Type B pancreatic cell (in vitro differentiated cells): Measurements from ENCODE around the gene CD79B. TPM values are rescaled to one million over a fixed set of nuclear protein-coding genes. Genes with fewer than 3 reads are reported as not detected.
"Not testable (repeated sequence)": the region's sequence is repeated elsewhere in the genome, so short reads cannot be mapped to it uniquely, and the experiment has no call there.

ENCODE experiments used
- DNase-seq: peaks from one replicate; pipeline ENCODE4 v3.0.0; 2021; ENCODE audit warnings: mixed read lengths; ENCODE audit not compliant: unreplicated experiment; ENCODE audit errors: extremely low spot score
- H3K27ac Mint-ChIP-seq: 2 replicates; pipeline ENCODE4 v1.8.0; 2021; ENCODE audit warnings: mild to moderate bottlenecking, mixed read lengths
- H3K27me3 Mint-ChIP-seq: 2 replicates; pipeline ENCODE4 v1.8.0; 2021; ENCODE audit warnings: mixed read lengths
- H3K36me3 Mint-ChIP-seq: 2 replicates; pipeline ENCODE4 v1.8.0; 2021; ENCODE audit warnings: mixed read lengths
- H3K4me1 Mint-ChIP-seq: one replicate; pipeline ENCODE4 v1.8.0; 2021; ENCODE audit warnings: mixed read lengths; ENCODE audit not compliant: unreplicated experiment
- H3K4me3 Mint-ChIP-seq: 2 replicates; pipeline ENCODE4 v1.8.0; 2021; ENCODE audit warnings: mild to moderate bottlenecking, mixed read lengths
- H3K9me3 Mint-ChIP-seq: 2 replicates; pipeline ENCODE4 v1.8.0; 2021; ENCODE audit warnings: mixed read lengths
- CTCF ChIP-seq: fragments of 200-600 bp; sonication (generic); conservative IDR thresholded peaks from 2 replicates; pipeline ENCODE4 v1.5.0; 2021; ENCODE audit warnings: antibody characterized with exemption, mild to moderate bottlenecking
- total RNA-seq: library from RNA; stranded (reverse); gene quantifications from 2 replicates; pipeline ENCODE4 v1.2.1, GENCODE V29; 2021; ENCODE audit warnings: low replicate concordance

CD79B gene
- total RNA-seq, 1 donor from 2014 or later: not detected

DNA sequence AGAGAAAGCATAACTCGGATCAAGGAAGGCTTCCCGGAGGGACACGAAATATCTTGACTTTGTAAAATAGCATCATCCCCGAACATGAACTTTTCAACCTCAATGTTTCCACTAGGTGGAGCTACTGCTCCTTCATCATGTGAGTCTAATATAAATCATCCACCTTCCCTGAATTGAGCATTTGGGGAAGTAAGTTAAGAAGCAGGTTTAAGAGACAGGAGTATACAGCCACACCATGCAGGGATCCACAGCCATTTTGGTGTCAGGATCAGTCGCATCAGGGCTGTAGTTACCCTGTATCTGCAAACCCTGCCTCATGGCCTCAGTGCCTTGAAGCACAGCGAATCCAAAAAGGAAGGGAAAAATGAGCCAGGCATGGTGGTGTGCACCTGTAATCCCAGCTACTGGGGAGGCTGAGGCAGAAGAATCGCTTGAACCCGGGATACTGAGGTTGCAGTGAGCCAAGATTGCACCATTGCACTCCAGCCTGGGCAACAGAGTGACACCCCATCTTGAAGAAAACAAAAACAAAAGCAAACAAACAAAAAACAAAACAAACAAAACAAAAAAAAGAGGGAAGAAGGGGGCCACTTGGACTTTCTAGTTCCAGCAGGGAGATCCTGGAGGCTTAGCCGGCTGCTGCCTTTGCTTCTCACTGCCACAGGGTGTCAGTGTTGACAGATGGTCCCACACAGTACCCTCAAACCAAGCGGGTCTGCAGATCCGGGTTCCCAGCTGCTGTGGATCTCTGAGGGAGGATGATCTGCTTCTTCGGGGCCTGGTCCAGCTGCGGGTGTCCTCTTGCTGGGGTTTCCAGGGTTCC lies 42.9 kb downstream of the CD79B start:
- not testable (repeated sequence) for H3K9me3 Mint-ChIP-seq, H3K36me3 Mint-ChIP-seq, DNase-seq, H3K27ac Mint-ChIP-seq, H3K4me1 Mint-ChIP-seq, H3K4me3 Mint-ChIP-seq
- peak; percentile 68 for TF ChIP-seq CTCF
- H3K27me3 Mint-ChIP-seq: peaks cover 27% of the 10 kb centered on the region

- H3K36me3 Mint-ChIP-seq, H3K4me1 Mint-ChIP-seq, H3K27ac Mint-ChIP-seq, H3K9me3 Mint-ChIP-seq, H3K4me3 Mint-ChIP-seq, DNase-seq: not testable (repeated sequence)
- H3K27me3 Mint-ChIP-seq: peaks cover 15% of the 10 kb centered on the region
Observed at GRCh38 chr17:63885119-63885518, 47.0 kb downstream of the CD79B start.

DNA sequence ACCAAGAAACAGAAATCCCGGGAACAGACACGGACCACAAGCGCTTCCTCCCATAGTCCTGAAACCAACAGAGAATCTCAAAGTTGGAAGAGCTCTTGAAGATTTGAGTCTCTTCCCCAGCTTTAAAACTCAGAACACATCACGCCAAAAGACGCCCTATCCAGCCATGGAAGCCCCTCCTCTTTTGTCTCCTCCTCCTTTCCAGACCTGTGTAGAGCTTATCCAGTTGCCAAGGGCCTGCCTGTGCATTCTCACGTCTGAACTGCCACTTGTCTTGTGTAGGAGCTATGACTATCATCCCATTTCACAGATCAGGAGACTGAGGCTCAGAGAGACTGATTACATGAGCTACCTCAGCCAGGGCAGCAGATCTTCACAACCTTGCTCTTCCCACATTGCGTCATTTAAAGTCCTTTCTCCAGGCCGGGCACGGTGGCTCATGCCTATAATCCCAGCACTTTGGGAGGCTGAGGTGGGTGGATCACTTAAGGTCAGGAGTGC lies 49.5 kb downstream of the CD79B start:
- not testable (repeated sequence) for H3K36me3 Mint-ChIP-seq, DNase-seq

GRCh38 chr17:63881935-63882601 lies 50.1 kb downstream of the CD79B start, which contains the start of gene GH2:
Gene GH2 (minus strand): TSS chr17:63881944. CDS start chr17:63881801, 143 bp downstream.
- H3K27ac Mint-ChIP-seq: no peak within 1 kb of the TSS
- no peaks in the 10 kb centered on the region for H3K4me1 Mint-ChIP-seq
- peaks cover 20% of the 10 kb centered on the region for H3K27me3 Mint-ChIP-seq
- H3K4me3 Mint-ChIP-seq: no peak within 1 kb of the TSS
- no peaks in the 10 kb centered on the region for H3K36me3 Mint-ChIP-seq
- peak; percentile 69 for TF ChIP-seq CTCF
- H3K9me3 Mint-ChIP-seq: no peaks in the 10 kb centered on the region
- DNase-seq: no peak

More for the DNA sequence above, 49.5 kb downstream of the CD79B start:
- not testable (repeated sequence) for H3K27ac Mint-ChIP-seq, H3K4me1 Mint-ChIP-seq, H3K9me3 Mint-ChIP-seq, H3K4me3 Mint-ChIP-seq
- H3K27me3 Mint-ChIP-seq: peaks cover 24% of the 10 kb centered on the region

DNA sequence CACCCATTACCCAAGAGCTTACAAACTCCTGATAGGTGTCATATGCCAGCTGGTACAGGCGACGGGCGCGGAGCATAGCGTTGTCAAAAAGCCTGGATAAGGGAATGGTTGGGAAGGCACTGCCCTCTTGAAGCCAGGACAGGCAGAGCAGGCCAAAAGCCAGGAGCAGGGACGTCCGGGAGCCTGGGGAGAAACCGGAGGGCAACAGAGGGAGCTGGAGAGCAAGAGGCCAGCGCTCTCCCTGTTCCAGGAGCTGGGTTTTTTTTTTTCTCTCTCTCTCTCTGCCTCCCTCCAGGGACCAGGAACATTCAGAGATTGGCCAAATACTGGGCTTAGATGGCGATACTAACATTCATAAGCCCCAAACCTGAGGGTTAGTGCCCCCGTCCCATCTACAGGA lies 50.8 kb downstream of the CD79B start:
- H3K4me3 Mint-ChIP-seq, DNase-seq, H3K4me1 Mint-ChIP-seq, H3K9me3 Mint-ChIP-seq, H3K36me3 Mint-ChIP-seq, H3K27ac Mint-ChIP-seq: not testable (repeated sequence)
- H3K27me3 Mint-ChIP-seq: peaks cover 17% of the 10 kb centered on the region

DNA sequence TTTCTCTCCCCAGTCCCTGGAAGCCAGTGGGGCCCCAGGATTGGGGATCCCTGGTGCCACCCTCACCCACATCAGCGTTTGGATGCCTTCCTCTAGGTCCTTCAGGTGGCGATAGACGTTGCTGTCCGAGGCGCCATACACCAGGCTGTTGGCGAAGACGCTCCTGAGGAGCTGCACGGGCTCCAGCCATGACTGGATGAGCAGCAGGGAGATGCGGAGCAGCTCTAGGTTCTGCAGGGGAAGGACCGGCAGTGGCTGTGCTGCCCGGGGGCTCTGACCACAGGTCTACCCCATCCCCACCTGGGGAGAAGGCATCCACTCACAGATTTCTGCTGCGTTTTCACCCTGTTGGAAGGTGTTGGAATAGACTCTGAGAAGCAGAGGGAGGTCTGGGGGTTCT lies 51.4 kb downstream of the CD79B start:
- H3K9me3 Mint-ChIP-seq: no peaks in the 10 kb centered on the region

More for the DNA sequence above, 51.4 kb downstream of the CD79B start:
- H3K4me3 Mint-ChIP-seq: no peak overlapping the region
- no peak overlapping the region for H3K27ac Mint-ChIP-seq
- peaks cover 17% of the 10 kb centered on the region for H3K27me3 Mint-ChIP-seq
- TF ChIP-seq CTCF: no peak
- H3K36me3 Mint-ChIP-seq: no peaks in the 10 kb centered on the region
- no peaks in the 10 kb centered on the region for H3K4me1 Mint-ChIP-seq
- DNase-seq: no peak

Other genes with a start within 250 kb of the CD79B start
- gene LIMD2, start 232.2 kb downstream of the CD79B start, total RNA-seq: 16.1 and 65.1 TPM in 2 replicates
- gene STRADA, start 190.5 kb downstream of the CD79B start, total RNA-seq: 26.5 and 43.9 TPM in 2 replicates
- gene CCDC47, start 158.7 kb downstream of the CD79B start, total RNA-seq: 71.8 and 78.2 TPM in 2 replicates
- 124 and 148 TPM in 2 replicates for gene DDX42, start 158.2 kb downstream of the CD79B start, total RNA-seq
- 112 and 113 TPM in 2 replicates for gene PSMC5, start 104.9 kb downstream of the CD79B start, total RNA-seq
- gene FTSJ3, start 104.7 kb downstream of the CD79B start, total RNA-seq: 39.4 and 45.2 TPM in 2 replicates
- gene SMARCD2, start 89.6 kb downstream of the CD79B start, total RNA-seq: 64.8 and 67.3 TPM in 2 replicates
- not detected in 2 replicates for gene CSH2, start 58.7 kb downstream of the CD79B start, total RNA-seq
- gene GH2, start 50.4 kb downstream of the CD79B start, total RNA-seq: not detected in 2 replicates
- gene CSH1, start 35.8 kb downstream of the CD79B start, total RNA-seq: not detected in 2 replicates
- gene CSHL1, start 21.1 kb downstream of the CD79B start, total RNA-seq: not detected in 2 replicates
- gene GH1, start 13.5 kb downstream of the CD79B start, total RNA-seq: not detected in 2 replicates
- gene SCN4A, start 40.6 kb upstream of the CD79B start, total RNA-seq: 0.39 TPM in 1 of 2 replicates, not detected in the other
- 0.45 and 4.2 TPM in 2 replicates for gene PRR29, start 66.0 kb upstream of the CD79B start, total RNA-seq
- gene ICAM2, start 88.3 kb upstream of the CD79B start, total RNA-seq: 1.2 TPM in 1 of 2 replicates, not detected in the other
- gene ERN1, start 197.8 kb upstream of the CD79B start, total RNA-seq: 12.1 and 13.9 TPM in 2 replicates